A549 (cell line): ENCODE measurements around the gene SH3BP5. TPM values are rescaled to one million over a fixed set of nuclear protein-coding genes. Genes with fewer than 3 reads are reported as not detected.

ENCODE experiments used
- ATAC-seq, 2 experiments: fragments of 200-7000 bp in 1 of 2; fragments of >200 bp in 1 of 2; cut with Nextera tagmentation in 1 of 2; cut with Tn5 transposase in 1 of 2; 3 replicates each; pipeline versions ENCODE4 v1.8.0 to v1.9.1; 2018 to 2020; ENCODE audit warnings: mild to moderate bottlenecking in 1 of 2, moderate library complexity in 1 of 2
- CTCF ChIA-PET: fragments of 300-600 bp; sonication (Branson Sonifier 250); formaldehyde crosslinking; extraction: SDS; loops from one replicate; lab custom pipeline; 2021; ENCODE audit warnings: antibody characterized with exemption, inconsistent platforms; lab: Yijun Ruan, JAX
- POLR2A ChIA-PET: fragments of 350-600 bp; formaldehyde crosslinking; extraction: SDS; loops from one replicate; lab custom pipeline; 2021; ENCODE audit warnings: antibody characterized with exemption, inconsistent platforms; lab: Yijun Ruan, JAX
- DNase-seq, 2 experiments: peaks; one replicate each; pipeline versions ENCODE4 v3.0.0 to v3.0.0-alpha.2; 2011 to 2016; ENCODE audit warnings: low read depth in 1 of 2, low spot score in 1 of 2
- FAIRE-seq: peaks from 2 replicates; lab custom pipeline; 2011; peaks lifted over from hg19 to GRCh38; lab: Jason Lieb, UNC
- H3K27ac ChIP-seq, 2 experiments: fragments of >200 bp; sonication (Bioruptor Twin); formaldehyde crosslinking; 3 replicates each; pipeline ENCODE4 v1.5.1; 2016 to 2017
- H3K4me1 ChIP-seq: fragments of >200 bp; sonication (Bioruptor Twin); formaldehyde crosslinking; 3 replicates; pipeline ENCODE4 v1.6.1; 2016
- H3K4me2 ChIP-seq: fragments of >200 bp; sonication (Bioruptor Twin); formaldehyde crosslinking; 3 replicates; pipeline ENCODE4 v1.6.1; 2016
- H3K4me3 ChIP-seq: fragments of >200 bp; sonication (Bioruptor Twin); formaldehyde crosslinking; 3 replicates; pipeline ENCODE4 v1.5.1; 2016
- H3K9me3 ChIP-seq: fragments of >200 bp; sonication (Bioruptor Twin); formaldehyde crosslinking; 3 replicates; pipeline ENCODE4 v1.6.1; 2016
- BCL3 ChIP-seq: fragments of >200 bp; sonication (Bioruptor Twin); formaldehyde crosslinking; IDR thresholded peaks from 3 replicates; pipeline ENCODE4 v1.6.1; 2016
- CBX2 ChIP-seq: fragments of 200-600 bp; sonication (generic); IDR thresholded peaks from 2 replicates; pipeline ENCODE4 v1.6.1; 2016; ENCODE audit warnings: low read depth, mild to moderate bottlenecking, borderline replicate concordance
- CBX8 ChIP-seq: fragments of 200-600 bp; sonication (generic); IDR thresholded peaks from 2 replicates; pipeline ENCODE4 v1.6.1; 2016
- CEBPB ChIP-seq, 2 experiments: fragments of >200 bp in 1 of 2; sonication (Bioruptor Twin) in 1 of 2; formaldehyde crosslinking in 1 of 2; IDR thresholded peaks; 2 replicates each; pipeline ENCODE4 v1.6.1; 2012 to 2016
- CHD4 ChIP-seq: fragments of 200-600 bp; sonication (generic); IDR thresholded peaks from 2 replicates; pipeline ENCODE4 v1.6.1; 2016; ENCODE audit warnings: antibody characterized with exemption, mild to moderate bottlenecking, borderline replicate concordance
- EHMT2 ChIP-seq: fragments of 200-600 bp; sonication (generic); IDR thresholded peaks from 2 replicates; pipeline ENCODE4 v1.6.1; 2016; ENCODE audit warnings: antibody characterized with exemption, low read depth, mild to moderate bottlenecking, moderate library complexity
- ELK1 ChIP-seq: fragments of 150-350 bp; IDR thresholded peaks from 2 replicates; pipeline ENCODE4 v1.6.1; 2014; ENCODE audit warnings: low read depth, mild to moderate bottlenecking, low read length
- FOSL2 ChIP-seq, 2 experiments: fragments of 450-650 bp in 1 of 2; fragments of >200 bp in 1 of 2; sonication (Bioruptor Twin) in 1 of 2; formaldehyde crosslinking; IDR thresholded peaks; 2 replicates each; pipeline versions ENCODE4 v1.5.0 to v1.6.1; 2016 to 2020; ENCODE audit warnings: mild to moderate bottlenecking in 1 of 2, moderate library complexity in 1 of 2
- FOXS1 ChIP-seq: fragments of 250-450 bp; sonication (Bioruptor Pico); IDR thresholded peaks from 2 replicates; pipeline ENCODE4 v1.5.0; 2020; ENCODE audit warnings: mild to moderate bottlenecking, moderate library complexity
- GATA3 ChIP-seq: IDR thresholded peaks from 2 replicates; pipeline ENCODE4 v1.6.1; 2012; ENCODE audit warnings: borderline replicate concordance
- HDAC2 ChIP-seq: fragments of 200-600 bp; sonication (generic); IDR thresholded peaks from 2 replicates; pipeline ENCODE4 v1.6.1; 2016
- HES2 ChIP-seq: fragments of >200 bp; sonication (Bioruptor Twin); formaldehyde crosslinking; IDR thresholded peaks from 2 replicates; pipeline ENCODE4 v1.6.1; 2016
- HOXB13 ChIP-seq: fragments of 250-450 bp; sonication (Bioruptor Pico); IDR thresholded peaks from 2 replicates; pipeline ENCODE4 v1.5.0; 2020; ENCODE audit warnings: low read depth, mild to moderate bottlenecking, moderate library complexity
- HOXB5 ChIP-seq: fragments of 250-450 bp; sonication (Bioruptor Pico); IDR thresholded peaks from 2 replicates; pipeline ENCODE4 v1.5.0; 2020; ENCODE audit warnings: mild to moderate bottlenecking, moderate library complexity
- JUN ChIP-seq, 2 experiments: fragments of >200 bp; sonication (Bioruptor Twin); formaldehyde crosslinking; IDR thresholded peaks; 2 replicates in 1 of 2; 3 replicates in 1 of 2; pipeline ENCODE4 v1.6.1; 2016 to 2017
- KDM1A ChIP-seq: fragments of 200-600 bp; sonication (generic); IDR thresholded peaks from 2 replicates; pipeline ENCODE4 v1.6.1; 2016; ENCODE audit warnings: low read depth, mild to moderate bottlenecking
- MAX ChIP-seq: IDR thresholded peaks from 2 replicates; pipeline ENCODE4 v1.6.1; 2012
- NPAS2 ChIP-seq: fragments of 250-450 bp; sonication (Bioruptor Pico); IDR thresholded peaks from 2 replicates; pipeline ENCODE4 v1.8.0; 2022; ENCODE audit warnings: mild to moderate bottlenecking, moderate library complexity, borderline replicate concordance
- NR3C1 ChIP-seq: fragments of >200 bp; sonication (Bioruptor Twin); formaldehyde crosslinking; IDR thresholded peaks from 3 replicates; pipeline ENCODE4 v1.6.1; 2017
- PBX3 ChIP-seq: IDR thresholded peaks from 2 replicates; pipeline ENCODE4 v1.6.1; 2012
- POLR2A ChIP-seq: IDR thresholded peaks from 2 replicates; pipeline ENCODE4 v1.6.1; 2012; ENCODE audit warnings: mild to moderate bottlenecking, low read length
- RAD21 ChIP-seq, 2 experiments: fragments of >200 bp in 1 of 2; sonication (Bioruptor Twin) in 1 of 2; formaldehyde crosslinking in 1 of 2; IDR thresholded peaks in 1 of 2; conservative IDR thresholded peaks in 1 of 2; 2 replicates in 1 of 2; 3 replicates in 1 of 2; pipeline ENCODE4 v1.6.1; 2012 to 2018; ENCODE audit warnings: inconsistent platforms in 1 of 2
- RARB ChIP-seq: fragments of 250-450 bp; sonication (Bioruptor Pico); IDR thresholded peaks from 2 replicates; pipeline ENCODE4 v1.8.0; 2021; ENCODE audit warnings: mild to moderate bottlenecking, moderate library complexity
- USF2 ChIP-seq: fragments of 450-650 bp; IDR thresholded peaks from 2 replicates; pipeline ENCODE4 v1.6.1; 2014; ENCODE audit warnings: antibody characterized with exemption
- ZFP36 ChIP-seq: fragments of 450-650 bp; IDR thresholded peaks from 2 replicates; pipeline ENCODE4 v1.6.1; 2014; ENCODE audit warnings: borderline replicate concordance; ENCODE audit not compliant: partially characterized antibody
- WGBS: methylation state at CpG from one replicate; pipeline ENCODE4 v1.1.6; 2017; ENCODE audit errors: missing lambda C conversion rate; 5-methylcytosine and 5-hydroxymethylcytosine counted together
- polyA plus RNA-seq, 4 experiments: library from polyadenylated mRNA; depleted of rRNA in 3 of 4; stranded (reverse); fragments of >200 nt; fragmentation: RNase III in 1 of 4; extraction: RNeasy Plus Mini Kit Qiagen cat#74134 plus additional on column Dnase treatment in 1 of 4; gene quantifications; 2 replicates in 3 of 4; 3 replicates in 1 of 4; pipeline ENCODE4 v1.2.3, GENCODE V29; 2011 to 2017

SH3BP5 gene
- polyA plus RNA-seq, 2 of the 4 experiments (the other 2 are of a cell fraction), result 10.9 to 16.0 TPM

GRCh38 chr3:15339786-15340215, 7.4 kb upstream of the SH3BP5 start:
- H3K27ac ChIP-seq, result no peak overlapping the region
- FAIRE-seq, result no peak
- peak overlapping the region; percentile 23; the same call in 1 of the 3 replicates for H3K4me2 ChIP-seq
- H3K4me1 ChIP-seq, result peaks cover 7% of the 10 kb centered on the region; the same call in 2 of the 3 replicates
- 58% methylated on average over 3 of the region's 3 CpGs for WGBS
- CTCF ChIA-PET, result interaction anchor here (0.7 to 1.7 kb wide), 4 partner anchors 10 to 1085 kb away, joined by 3 to 5 read pairs (median 4); no protein-coding TSS in a partner anchor
- TF ChIP-seq NPAS2 (no peak), FOSL2 (IDR thresholded peaks at IDR 0.05) (peak; percentile 30; the same call in 1 of the 2 replicates), FOSL2 (CRISPR knock-in tag; IDR thresholded peaks at IDR 0.05) (peak; percentile 76)
- TF ChIP-seq, all 56 proteins: peak for 1
- DNase-seq (peak; percentile 31 to 50), ATAC-seq (peak in 1 of 2 experiments; percentile 72; a peak in 3 of 6 replicates)
- POLR2A ChIA-PET, result no interaction called here
- H3K4me3 ChIP-seq, result no peak overlapping the region
- H3K9me3 ChIP-seq, result no peaks in the 10 kb centered on the region; the same call in 2 of the 3 replicates

- TF ChIP-seq HOXB13 (CRISPR knock-in tag) (no peak), ZFP36 (no peak), JUN (IDR thresholded peaks at IDR 0.05) (no peak), NPAS2 (no peak), EHMT2 (no peak), FOSL2 (IDR thresholded peaks at IDR 0.05) (no peak), FOSL2 (CRISPR knock-in tag; IDR thresholded peaks at IDR 0.05) (no peak), BCL3 (no peak), POLR2A (no peak), FOXS1 (CRISPR knock-in tag) (no peak), ELK1 (no peak), CBX2 (no peak), USF2 (no peak)
- no peak overlapping the region for H3K4me2 ChIP-seq
- 93% methylated on average over 2 of the region's 2 CpGs for WGBS
- ATAC-seq (no peak), DNase-seq (no peak), FAIRE-seq (no peak)
- H3K9me3 ChIP-seq, result no peaks in the 10 kb centered on the region; the same call in 2 of the 3 replicates
- no peak overlapping the region for H3K4me3 ChIP-seq
- peaks cover 7% of the 10 kb centered on the region; the same call in 2 of the 3 replicates for H3K4me1 ChIP-seq
- POLR2A ChIA-PET, result no interaction called here
- H3K27ac ChIP-seq, result no peak overlapping the region
- CTCF ChIA-PET, result no interaction called here
Measured at GRCh38 chr3:15339001-15339400, 6.6 kb upstream of the SH3BP5 start.

GRCh38 chr3:15337963-15338362, 5.6 kb upstream of the SH3BP5 start:
- CTCF ChIA-PET, result no interaction called here

GRCh38 chr3:15336057-15336456, 3.7 kb upstream of the SH3BP5 start:
- Histone ChIP-seq H3K9me3 (no peaks in the 10 kb centered on the region), H3K4me3 (no peak overlapping the region), H3K4me2 (no peak overlapping the region)
- ATAC-seq (no peak), DNase-seq (no peak)
- POLR2A ChIA-PET, result no interaction called here
- TF ChIP-seq HOXB5 (no peak), HDAC2 (peak; percentile 29; the same call in 1 of the 2 replicates), KDM1A (0 out of 2 replicates have a peak, but pooled peaks have one; percentile 36), BCL3 (no peak), MAX (no peak), CEBPB (IDR thresholded peaks at IDR 0.05) (no peak), HOXB13 (CRISPR knock-in tag) (no peak), PBX3 (no peak), CHD4 (no peak), RAD21 (conservative IDR thresholded peaks at IDR 0.05 in 1 of 2, IDR thresholded peaks at IDR 0.05 in 1 of 2) (no peak), CBX2 (no peak), POLR2A (no peak), HES2 (no peak), CBX8 (no peak), GATA3 (no peak)
- TF ChIP-seq, all 56 proteins: peak for 2
- 83% methylated on average over 7 of the region's 7 CpGs for WGBS
- CTCF ChIA-PET, result interaction anchor here (0.7 to 4.0 kb wide), 6 partner anchors 16 to 69 kb away, joined by 3 to 89 read pairs (median 5); no protein-coding TSS in a partner anchor
- no peak for FAIRE-seq
- peaks cover 18% of the 10 kb centered on the region; the same call in 2 of the 3 replicates for H3K4me1 ChIP-seq
- no peak overlapping the region for H3K27ac ChIP-seq

More at GRCh38 chr3:15337963-15338362, 5.6 kb upstream of the SH3BP5 start:
- FAIRE-seq, result no peak
- Histone ChIP-seq H3K9me3 (no peaks in the 10 kb centered on the region), H3K4me1 (peaks cover 14% of the 10 kb centered on the region; the same call in 2 of the 3 replicates), H3K4me3 (no peak overlapping the region), H3K27ac (no peak overlapping the region), H3K4me2 (no peak overlapping the region)
- POLR2A ChIA-PET, result no interaction called here
- no peak for ATAC-seq
- DNase-seq, result no peak
- 87% methylated on average over 1 of the region's 1 CpG for WGBS
- TF ChIP-seq RARB (no peak), NR3C1 (no peak)
